A673 (cell line): ENCODE data around the gene KIAA1549. TPM values are rescaled to one million over a fixed set of nuclear protein-coding genes. Genes with fewer than 3 reads are reported as not detected.

Experiments used
- BruUV-seq: library from RNA; stranded (reverse); fragments of 400-500 nt; replicated peaks from 2 replicates; lab custom pipeline; 2021; lab: Mats Ljungman, UMichigan
- CTCF ChIA-PET: fragments of 300-600 bp; sonication (Branson Sonifier 250); formaldehyde crosslinking; loops from one replicate; lab custom pipeline; 2022; ENCODE audit warnings: antibody characterized with exemption; lab: Charles Lee
- POLR2A ChIA-PET: fragments of 300-600 bp; sonication (Branson Sonifier 250); formaldehyde crosslinking; loops from one replicate; lab custom pipeline; 2022; ENCODE audit warnings: antibody characterized with exemption; ENCODE audit not compliant: low non-redundant PET; lab: Charles Lee
- DNase-seq: peaks from one replicate; pipeline ENCODE4 v3.0.0-alpha.2; 2015; ENCODE audit warnings: low spot score
- H3K27ac ChIP-seq: fragments of 200-600 bp; sonication (generic); 2 replicates; pipeline ENCODE4 v1.5.1; 2016; ENCODE audit warnings: mixed run types, low read depth, mild to moderate bottlenecking, mixed read lengths, antibody characterized with exemption, low read length; ENCODE audit not compliant: poor library complexity, severe bottlenecking
- H3K27me3 ChIP-seq: fragments of 200-600 bp; sonication (generic); replicated peaks from 2 replicates; pipeline ENCODE4 v1.6.1; 2017; ENCODE audit warnings: mixed run types, low read depth, mild to moderate bottlenecking, mixed read lengths, antibody characterized with exemption, low read length; ENCODE audit not compliant: insufficient read depth, poor library complexity
- H3K36me3 ChIP-seq: fragments of 200-600 bp; sonication (generic); 2 replicates; pipeline ENCODE4 v1.6.1; 2016; ENCODE audit warnings: mixed run types, mild to moderate bottlenecking, mixed read lengths, antibody characterized with exemption, low read length; ENCODE audit not compliant: insufficient read depth, poor library complexity, severe bottlenecking
- H3K4me1 ChIP-seq: fragments of 200-600 bp; sonication (generic); 2 replicates; pipeline ENCODE4 v1.6.1; 2017; ENCODE audit warnings: mixed run types, mild to moderate bottlenecking, mixed read lengths, antibody characterized with exemption, low read length; ENCODE audit not compliant: insufficient read depth, poor library complexity, severe bottlenecking
- H3K4me3 ChIP-seq: fragments of 200-600 bp; sonication (generic); 2 replicates; pipeline ENCODE4 v1.5.1; 2016; ENCODE audit warnings: low read depth, mixed run types, mild to moderate bottlenecking, mixed read lengths, low read length; ENCODE audit not compliant: poor library complexity, severe bottlenecking
- H3K9me3 ChIP-seq: fragments of 200-600 bp; sonication (generic); 2 replicates; pipeline ENCODE4 v1.6.1; 2016; ENCODE audit warnings: mixed run types, low read depth, mild to moderate bottlenecking, mixed read lengths, antibody characterized with exemption, low read length; ENCODE audit not compliant: poor library complexity, severe bottlenecking
- EZH2 ChIP-seq: fragments of 200-600 bp; sonication (generic); IDR thresholded peaks from 2 replicates; pipeline ENCODE4 v1.6.1; 2017; ENCODE audit warnings: borderline replicate concordance, low read depth, mild to moderate bottlenecking, mixed read lengths, antibody characterized with exemption, low read length; ENCODE audit not compliant: poor library complexity, severe bottlenecking
- intact Hi-C: fragments of 100-400 bp; cut with micrococcal nuclease; formaldehyde crosslinking; loops from one replicate; pipeline ENCODE4 v1.10.0; 2022; ENCODE audit not compliant: unreplicated experiment
- total RNA-seq: library from RNA; stranded (reverse); gene quantifications from 2 replicates; pipeline ENCODE4 v1.2.3, GENCODE V29; 2021
- TF ChIP-seq, protein P1 (sequence below): fragments of 300-800, 200-600 bp; sonication (generic); conservative IDR thresholded peaks from 2 replicates; pipeline ENCODE4 v1.5.1; 2017; ENCODE audit warnings: low read depth, mild to moderate bottlenecking, antibody characterized with exemption, low read length, moderate library complexity, mixed read lengths

The KIAA1549 gene
- total RNA-seq, 1 experiment from 2014 or later: 2.5 TPM

DNA sequence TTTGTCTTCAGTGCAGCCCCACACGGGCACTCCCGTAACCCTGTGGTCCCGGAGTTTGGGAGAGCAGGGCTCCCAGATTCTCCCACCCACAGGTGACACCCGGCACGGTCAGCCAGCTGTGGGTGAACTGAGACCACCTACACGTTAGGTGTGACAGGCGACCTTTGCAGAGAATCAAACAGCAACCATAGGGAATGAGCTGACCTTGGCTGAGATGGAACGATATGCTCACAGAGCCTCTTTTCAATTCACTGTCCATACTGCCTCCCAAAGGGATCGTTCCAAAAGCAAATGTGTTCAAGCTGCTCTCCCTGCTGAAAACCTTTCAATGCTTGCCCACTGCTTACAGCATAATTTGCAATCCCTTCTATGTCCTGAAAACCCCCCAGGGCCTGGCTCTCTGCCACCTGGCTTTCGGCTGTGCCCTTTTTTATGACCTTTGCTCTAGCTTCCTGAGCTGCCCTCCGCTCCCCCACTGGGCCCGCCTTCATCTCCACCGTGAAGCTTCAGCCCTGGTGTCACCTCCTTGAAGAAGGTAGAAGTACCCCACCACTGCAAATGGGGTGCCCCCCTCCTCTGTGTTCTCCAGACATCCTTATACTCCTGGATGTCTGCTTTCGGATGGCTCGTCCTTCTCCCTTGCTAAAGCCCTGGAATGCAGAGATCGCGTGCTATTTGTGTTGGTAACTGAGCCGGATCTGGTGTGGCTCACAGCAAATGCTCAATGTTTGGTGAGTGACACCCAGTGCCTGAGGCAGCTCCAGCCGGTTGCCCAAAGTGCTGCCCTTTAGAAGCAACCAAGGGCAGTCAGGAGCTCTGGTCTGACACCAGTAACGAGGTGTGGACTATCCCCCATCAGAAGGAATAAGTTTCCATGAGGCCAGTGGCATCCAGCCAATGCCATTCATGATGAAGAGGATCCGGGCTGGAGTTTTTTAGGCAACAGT is 90.4 kb downstream of the KIAA1549 start:
- no peak overlapping the region for H3K4me3 ChIP-seq
- intact Hi-C loops: no loop called here
- H3K36me3 ChIP-seq: no peaks in the 10 kb centered on the region
- H3K27me3 ChIP-seq: no peaks in the 10 kb centered on the region
- CTCF ChIA-PET: no interaction called here
- no peak overlapping the region for H3K27ac ChIP-seq
- H3K9me3 ChIP-seq: no peaks in the 10 kb centered on the region
- TF ChIP-seq, protein P1, sequence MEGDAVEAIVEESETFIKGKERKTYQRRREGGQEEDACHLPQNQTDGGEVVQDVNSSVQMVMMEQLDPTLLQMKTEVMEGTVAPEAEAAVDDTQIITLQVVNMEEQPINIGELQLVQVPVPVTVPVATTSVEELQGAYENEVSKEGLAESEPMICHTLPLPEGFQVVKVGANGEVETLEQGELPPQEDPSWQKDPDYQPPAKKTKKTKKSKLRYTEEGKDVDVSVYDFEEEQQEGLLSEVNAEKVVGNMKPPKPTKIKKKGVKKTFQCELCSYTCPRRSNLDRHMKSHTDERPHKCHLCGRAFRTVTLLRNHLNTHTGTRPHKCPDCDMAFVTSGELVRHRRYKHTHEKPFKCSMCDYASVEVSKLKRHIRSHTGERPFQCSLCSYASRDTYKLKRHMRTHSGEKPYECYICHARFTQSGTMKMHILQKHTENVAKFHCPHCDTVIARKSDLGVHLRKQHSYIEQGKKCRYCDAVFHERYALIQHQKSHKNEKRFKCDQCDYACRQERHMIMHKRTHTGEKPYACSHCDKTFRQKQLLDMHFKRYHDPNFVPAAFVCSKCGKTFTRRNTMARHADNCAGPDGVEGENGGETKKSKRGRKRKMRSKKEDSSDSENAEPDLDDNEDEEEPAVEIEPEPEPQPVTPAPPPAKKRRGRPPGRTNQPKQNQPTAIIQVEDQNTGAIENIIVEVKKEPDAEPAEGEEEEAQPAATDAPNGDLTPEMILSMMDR: no peak
- no peak for TF ChIP-seq EZH2
- DNase-seq: no peak
- POLR2A ChIA-PET: no interaction called here
- no TSS peak for BruUV-seq
- H3K4me1 ChIP-seq: peaks cover 40% of the 10 kb centered on the region

DNA sequence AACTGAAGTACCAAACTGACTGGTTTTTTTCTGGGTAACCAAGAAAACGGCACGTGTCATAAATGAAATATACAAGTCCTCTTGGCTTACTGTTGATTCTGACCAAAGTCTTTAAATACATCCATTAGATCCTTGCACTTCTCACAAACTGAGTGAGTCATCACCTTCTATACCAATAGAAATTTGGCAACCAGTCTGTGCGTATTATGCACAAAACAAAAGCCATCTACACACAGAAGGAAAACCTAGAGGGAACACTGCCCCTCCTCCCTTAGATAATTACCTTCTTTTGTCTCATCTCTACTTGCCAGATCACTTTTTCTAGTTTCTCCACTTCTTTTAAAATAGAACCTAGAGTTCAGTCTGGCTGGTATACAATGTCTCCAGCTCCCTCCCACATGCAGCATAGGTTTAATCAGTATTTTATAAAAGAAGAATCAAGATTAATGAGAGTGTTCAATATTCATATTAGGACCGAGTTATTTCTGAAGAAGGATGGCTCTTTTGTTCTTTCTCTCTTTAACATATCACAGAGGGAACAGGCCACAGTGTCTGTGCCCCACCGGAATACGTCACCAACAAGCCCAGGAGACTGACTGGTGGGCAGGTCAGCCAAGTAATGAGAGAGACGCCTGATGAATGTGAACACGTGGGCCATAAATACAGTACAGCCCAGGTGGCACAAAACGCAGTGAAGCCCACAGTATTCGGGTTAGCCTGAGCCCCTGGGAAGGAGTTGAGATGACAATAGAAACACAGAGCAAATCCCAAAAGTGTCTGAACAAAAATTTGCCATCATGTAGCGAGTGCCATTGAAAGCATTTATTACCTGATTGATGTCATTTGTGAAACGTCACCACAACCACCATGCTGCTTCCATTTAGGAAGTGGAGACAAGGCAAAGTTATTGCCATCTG is 91.3 kb downstream of the KIAA1549 start:
- ChIA-PET POLR2A (no interaction called here), CTCF (interaction anchor here (0.5 kb wide), 1 partner anchor 346 kb away, joined by 3 read pairs; no protein-coding TSS in a partner anchor)
- Histone ChIP-seq H3K4me1 (peaks cover 33% of the 10 kb centered on the region), H3K27me3 (no peaks in the 10 kb centered on the region), H3K9me3 (no peaks in the 10 kb centered on the region), H3K36me3 (no peaks in the 10 kb centered on the region), H3K4me3 (no peak overlapping the region), H3K27ac (no peak overlapping the region)
- peak; percentile 45 for DNase-seq
- BruUV-seq: no TSS peak
- TF ChIP-seq, protein P1: no peak
- no peak for TF ChIP-seq EZH2
- intact Hi-C loops: loop anchor here (5.0 kb wide), 1 partner anchor 87 kb away; no protein-coding TSS in a partner anchor
